ENCODE results near the gene CD70.
"Not testable (repeated sequence)": the region's sequence is repeated elsewhere in the genome, so short reads cannot be mapped to it uniquely, and the experiment has no call there.

CD70 gene, protein sequence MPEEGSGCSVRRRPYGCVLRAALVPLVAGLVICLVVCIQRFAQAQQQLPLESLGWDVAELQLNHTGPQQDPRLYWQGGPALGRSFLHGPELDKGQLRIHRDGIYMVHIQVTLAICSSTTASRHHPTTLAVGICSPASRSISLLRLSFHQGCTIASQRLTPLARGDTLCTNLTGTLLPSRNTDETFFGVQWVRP

DNA sequence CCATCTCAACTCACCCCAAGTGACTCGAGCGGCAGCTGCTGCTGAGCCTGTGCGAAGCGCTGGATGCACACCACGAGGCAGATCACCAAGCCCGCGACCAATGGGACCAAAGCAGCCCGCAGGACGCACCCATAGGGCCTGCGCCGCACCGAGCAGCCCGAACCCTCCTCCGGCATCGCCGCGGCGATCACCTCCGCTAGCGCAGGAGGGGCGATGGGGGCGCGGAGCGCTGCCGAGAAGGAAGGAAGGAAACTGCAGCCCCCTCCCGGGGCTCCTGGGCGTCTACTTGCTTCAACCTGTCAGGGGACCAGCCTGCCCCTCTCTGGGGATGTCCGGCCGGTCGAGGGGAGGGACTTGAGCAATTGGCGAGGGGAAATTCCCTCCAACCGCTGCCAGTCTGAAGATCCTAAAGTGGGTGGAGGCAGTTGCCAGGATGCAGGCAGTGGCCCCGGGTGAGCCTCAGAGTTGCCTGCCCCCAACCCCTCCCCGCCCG is at the start of gene CD70:
Gene CD70, minus strand, starts transcription at position 324 of the 493 bp plus-strand sequence. Its CDS starts 148 bp downstream, at position 176.
- DNase-seq = no peak

DNA sequence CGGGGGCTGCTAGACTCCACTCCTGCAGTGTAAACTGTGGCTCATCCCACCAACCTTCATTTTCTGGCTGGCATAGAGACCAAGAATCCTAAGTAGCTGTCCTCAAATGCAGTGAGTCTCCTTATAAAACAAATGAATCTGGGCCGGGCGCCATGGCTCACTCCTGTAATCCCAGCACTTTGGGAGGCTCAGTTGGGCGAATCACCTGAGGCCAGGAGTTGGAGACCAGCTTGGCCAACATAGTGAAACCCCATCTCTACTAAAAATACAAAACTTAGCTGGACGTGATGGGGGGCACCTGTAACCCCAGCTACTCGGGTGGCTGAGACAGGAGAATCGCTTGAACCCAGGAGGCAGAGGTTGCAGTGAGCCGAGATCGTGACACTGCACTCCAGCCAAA is 49.4 kb upstream of the CD70 start:
- DNase-seq = not testable (repeated sequence)

DNA sequence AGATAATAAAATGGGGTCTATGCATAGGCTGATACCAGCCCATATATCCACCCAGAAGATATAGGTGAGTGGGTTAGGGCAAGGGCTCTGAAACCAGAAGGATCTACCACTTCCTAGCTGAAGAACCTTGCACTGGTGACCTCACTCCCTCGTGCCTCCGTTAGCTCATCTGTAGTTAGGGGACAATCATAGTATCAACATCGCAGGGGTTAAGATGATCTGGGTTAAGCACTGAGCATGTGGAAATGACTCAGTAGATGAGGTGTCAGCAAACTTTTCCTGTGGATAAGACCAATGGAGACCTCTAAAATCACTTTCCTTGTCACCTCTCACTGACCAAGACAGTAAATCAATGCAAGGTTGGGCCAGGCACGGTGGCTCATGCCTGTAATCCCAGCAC is 48.5 kb upstream of the CD70 start:
- DNase-seq = no peak

DNA sequence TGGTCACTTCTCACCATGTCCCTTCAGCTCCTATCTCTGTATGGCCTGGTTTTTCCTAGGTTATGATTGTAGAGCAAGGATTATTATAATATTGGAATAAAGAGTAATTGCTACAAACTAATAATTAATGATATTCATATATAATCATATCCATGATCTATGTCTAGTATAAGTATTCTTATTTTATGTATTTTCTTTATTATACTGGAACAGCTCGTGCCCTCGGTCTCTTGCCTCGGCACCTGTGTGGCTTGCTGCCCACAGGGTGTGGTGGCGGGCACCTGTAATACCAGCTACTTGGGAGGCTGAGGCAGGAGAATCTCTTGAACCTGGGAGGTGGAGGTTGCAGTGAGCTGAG is 42.5 kb upstream of the CD70 start:
- not testable (repeated sequence) for DNase-seq

DNA sequence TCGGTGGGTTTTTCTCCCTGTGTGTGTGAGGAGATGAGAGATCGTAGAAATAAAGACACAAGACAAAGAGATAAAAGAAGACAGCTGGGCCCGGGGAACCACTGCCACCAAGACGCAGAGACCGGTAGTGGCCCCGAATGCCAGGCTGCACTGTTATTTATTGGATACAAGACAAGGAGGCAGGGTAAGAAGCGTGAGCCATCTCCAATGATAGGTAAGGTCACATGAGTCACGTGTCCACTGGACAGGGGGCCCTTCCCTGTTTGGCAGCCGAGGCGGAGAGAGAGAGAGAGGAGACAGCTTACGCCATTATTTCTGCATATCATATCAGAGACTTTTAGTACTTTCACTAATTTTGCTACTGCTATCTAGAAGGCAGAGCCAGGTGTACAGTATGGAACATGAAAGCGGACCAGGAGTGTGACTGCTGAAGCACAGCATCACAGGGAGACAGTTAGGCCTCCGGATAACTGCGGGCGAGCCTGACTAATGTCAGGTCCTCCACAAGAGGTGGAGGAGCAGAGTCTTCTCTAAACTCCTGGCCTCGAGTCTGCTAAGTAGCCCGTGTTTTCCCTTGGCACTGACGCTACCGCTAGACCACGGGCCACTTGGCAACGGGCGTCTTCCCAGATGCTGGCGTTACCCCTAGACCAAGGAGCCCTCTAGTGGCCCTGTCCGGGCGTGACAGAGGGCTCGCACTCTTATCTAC is 42.0 kb upstream of the CD70 start:
- DNase-seq = not testable (repeated sequence)

DNA sequence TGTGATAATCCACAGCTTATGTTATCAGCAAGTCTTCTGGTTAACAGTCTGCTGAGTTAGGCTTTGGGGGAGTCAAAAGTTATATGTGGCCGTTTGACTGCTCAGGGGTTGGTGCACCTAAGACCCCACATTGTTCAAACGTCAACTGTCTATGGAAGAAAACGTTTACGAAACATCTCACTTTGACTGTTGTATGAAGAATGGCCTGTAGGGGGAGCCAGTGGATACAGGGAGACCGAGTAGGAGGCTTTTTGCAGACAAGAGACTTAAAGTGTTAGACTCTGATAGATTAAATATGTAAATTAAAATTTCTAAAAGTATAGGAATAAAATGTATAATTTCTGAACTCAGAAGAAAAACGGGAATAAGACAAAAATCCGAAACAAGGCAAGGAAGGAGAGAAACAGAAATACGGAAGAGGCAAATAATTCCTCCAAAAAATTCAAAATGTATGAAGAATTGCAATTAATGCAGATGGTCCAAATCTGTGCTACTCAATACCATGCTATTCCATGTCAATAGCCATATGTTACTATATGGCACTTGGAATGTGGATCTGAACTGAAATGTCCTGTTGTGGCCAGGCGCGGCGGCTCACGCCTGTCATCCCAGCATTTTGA is 41.2 kb upstream of the CD70 start:
- DNase-seq = peak; percentile 6

DNA sequence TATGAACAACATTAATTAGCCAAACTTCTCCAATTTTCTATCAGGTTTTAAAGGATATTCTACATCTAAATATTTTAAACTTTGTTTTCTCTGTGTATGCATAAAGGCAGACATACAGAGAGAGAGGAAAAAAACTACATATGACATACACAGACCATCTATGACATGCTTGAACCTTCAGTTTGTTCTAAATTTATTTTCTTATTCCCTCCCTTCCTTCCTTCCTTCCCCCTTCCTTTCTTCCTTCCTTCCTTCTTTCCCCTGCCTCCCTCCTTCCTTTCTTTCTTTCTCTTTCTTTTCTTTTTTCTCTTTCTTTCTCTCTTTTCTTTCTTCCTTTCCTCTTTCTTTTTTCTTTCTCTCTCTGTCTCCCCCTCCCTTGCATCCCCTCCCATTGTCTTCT is 35.8 kb upstream of the CD70 start:
- DNase-seq = no peak

DNA sequence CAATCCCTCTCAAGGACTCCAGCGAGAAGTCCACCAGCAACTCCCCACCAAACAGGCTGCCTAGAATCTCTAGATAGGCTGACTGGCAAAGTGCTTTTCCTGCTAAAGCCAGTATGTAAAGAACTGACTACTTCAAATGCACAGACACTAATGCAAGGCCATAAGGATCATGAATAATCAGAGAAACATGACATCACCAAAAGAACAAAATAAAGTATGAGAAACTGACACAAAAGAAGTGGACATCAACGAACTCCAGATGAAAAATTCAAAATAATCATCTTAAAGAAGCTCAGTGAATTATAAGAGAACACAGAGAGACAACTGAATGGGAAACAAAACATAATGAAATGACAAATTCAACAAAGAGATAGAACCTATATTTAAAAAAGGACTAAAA is 26.4 kb upstream of the CD70 start:
- no peak for DNase-seq

DNA sequence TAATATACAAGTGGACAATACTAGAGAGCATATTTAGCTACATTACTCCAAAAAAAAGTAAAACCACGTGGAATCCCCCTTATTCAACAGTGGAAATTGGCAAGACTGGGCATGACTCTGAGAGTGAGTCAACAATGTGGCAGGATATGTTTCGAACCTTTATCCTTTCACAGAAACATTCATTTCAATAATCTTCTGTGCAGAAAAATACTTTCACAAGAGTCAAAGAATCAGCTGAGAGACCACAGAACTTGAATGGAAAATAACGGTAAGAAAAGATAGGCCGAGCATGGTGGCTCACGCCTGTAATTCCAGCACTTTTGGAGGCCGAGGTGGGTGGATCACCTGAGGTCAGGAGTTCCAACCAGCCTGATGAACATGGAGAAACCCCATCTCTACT is 25.1 kb upstream of the CD70 start:
- no peak for DNase-seq

DNA sequence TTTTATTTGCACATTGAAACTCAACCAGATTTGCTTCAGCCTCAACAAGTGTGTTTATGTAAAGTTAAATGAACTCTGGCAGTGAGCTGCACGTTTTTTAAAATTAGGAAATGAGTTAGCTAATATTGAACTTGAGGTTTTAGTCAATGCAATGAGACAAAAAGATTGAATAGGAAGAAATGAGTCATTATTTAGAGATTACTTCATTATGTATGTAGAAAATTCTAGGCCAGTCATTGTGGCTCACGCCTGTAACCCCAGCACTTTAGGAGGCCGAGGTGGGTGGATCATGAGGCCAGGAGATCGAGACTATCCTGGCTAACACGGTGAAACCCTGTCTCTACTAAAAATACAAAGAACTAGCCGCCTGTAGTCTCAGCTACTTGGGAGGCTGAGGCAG is 22.8 kb upstream of the CD70 start:
- no peak for DNase-seq

DNA sequence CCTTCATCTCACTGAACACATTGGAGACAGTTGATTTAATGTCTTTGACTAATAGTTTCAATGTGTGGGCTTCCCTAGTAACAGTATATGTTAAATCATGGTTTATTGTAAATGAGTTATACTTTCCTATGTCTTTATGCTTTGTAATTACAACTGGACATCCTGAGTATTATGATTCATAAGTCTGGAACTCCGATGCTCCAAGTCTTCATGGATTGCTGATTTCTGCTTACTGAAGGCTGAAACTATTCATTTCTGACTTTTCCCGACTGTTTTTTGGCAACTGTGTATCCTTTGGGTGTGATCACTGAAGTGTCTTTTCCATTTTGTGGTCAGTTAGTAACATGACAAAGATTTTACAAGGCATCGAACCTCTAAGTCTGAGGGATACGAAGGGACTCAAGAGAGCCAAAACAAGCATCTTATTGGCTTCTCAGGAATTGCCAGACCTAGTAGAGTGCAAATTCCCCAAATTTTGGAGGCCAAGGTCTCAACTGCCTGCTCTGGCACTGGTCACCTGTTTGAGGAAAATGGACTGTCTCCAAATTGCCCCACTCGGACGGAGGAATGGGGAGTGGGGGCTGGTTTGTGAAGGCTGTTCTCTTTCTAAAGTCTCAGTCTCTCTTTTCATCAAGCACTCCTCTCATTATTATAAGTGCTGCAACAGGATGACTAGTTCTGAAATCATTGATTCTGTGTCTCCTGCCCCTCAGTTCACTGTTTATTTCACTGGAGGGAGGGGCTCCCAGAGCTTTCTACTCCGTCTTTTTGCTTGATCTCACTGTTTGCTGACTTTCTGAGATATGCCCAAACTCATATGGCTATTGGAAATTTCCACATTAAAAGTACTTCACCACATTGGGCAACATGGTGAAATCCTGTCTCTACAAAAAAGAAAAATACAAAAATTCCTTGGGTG is 20.2 kb upstream of the CD70 start:
- no peak for DNase-seq

DNA sequence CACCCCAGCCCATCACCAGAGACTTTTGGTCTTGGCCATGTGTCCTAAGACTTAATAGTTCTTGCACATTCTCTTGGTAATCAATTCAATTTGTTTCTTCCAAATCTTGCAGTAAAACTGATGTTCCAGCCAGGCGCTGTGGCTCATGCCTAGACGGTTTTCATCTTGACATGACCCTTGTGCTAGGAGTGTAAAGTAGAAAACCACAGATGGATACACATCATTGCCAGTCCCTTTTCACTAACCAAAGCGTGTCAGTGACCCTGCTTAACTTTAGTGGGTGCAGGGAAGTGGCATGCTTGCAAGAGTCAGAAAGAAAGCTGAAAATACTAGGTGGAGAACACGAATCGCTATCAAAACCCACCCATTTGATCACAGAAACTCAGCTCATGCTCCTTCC is 18.0 kb upstream of the CD70 start:
- DNase-seq = no peak

DNA sequence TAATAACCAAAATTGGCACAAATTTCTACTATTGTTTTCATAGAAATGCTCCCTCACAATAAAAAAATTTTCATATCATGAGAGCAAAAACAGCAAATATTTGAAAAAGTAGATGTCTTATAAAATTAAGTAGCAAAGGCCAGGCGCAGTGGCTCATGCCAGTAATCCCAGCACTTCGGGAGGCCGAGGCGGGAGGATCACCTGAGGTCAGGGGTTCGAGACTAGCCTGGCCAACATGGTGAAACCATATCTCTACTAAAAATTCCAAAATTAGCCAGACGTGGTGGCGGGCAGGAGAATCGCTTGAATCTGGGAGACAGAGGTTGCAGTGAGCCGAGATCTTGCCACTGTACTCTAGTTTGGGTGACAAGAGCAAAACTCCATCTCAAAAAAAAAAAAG is 17.2 kb upstream of the CD70 start:
- not testable (repeated sequence) for DNase-seq

DNA sequence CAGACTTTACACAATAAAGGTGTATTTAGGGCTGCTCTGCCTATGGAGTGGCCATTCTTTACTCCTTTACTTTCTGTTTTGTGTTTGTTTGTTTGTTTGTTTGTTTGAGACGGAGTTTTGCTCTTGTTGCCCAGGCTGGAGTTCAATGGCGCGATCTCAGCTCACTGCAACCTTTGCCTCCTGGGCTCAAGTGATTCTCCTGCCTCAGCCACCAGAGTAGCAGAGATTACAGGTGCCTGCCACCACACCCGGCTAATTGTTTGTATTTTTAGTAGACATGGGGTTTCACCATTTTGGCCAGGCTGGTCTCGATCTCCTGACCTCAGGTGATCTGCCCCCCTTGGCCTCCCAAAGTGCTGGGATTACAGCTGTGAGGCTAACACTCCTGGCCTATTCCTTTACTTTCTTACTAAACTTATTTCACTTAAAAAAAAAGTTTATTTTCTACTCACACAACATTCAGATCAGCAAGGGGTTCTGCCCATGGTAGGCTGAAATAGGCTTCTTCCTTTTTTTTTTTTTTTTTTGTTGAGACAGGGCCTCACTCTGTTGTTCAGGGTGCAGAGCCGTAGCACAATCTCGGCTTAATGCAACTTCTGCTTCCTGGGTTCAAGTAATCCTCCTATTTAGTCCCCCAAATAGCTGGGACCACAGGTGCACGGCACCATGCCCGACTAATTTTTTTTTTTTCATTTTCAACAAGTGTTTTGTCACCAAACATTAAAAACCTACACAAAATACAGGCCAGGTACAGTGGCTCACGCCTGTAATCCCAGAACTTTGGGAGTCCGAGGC is 15.5 kb upstream of the CD70 start:
- not testable (repeated sequence) for DNase-seq

DNA sequence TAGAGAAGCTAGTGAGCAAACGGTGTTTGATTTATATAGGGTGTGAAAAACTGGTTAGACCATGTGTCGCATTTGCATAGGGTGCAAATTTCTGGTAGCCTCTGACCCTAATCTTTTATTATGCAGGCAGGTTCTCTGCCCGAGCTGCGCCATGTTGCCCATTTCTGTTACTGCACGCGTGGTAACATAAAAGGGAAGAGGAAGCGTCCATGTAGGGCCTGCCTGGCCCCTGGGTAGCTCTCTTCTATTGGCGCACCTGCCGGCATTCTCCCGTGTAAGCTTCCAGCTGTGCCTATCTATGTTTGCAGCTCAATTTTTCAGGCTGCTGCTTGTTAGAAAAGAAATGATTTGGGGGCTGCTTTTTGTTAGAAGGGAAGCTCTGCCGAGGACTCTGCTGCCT is 14.0 kb upstream of the CD70 start:
- DNase-seq = no peak

DNA sequence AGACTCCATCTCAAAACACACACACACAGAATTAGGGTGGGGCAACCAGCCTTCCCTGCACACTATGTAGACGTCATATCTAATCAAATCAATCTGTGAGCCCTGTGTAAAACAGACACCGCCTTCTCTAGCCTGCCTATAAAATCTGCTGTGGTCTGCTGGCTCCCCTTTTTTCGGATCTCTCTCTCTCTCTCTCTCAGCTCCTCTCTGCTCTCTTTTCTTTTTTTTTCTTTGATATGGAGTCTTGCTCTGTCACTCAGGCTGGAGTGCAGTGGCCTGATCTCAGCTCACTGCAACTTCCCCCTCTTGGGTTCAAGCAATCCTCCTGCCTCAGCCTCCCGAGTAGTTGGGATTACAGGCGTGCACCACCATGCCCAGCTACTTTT is 11.8 kb upstream of the CD70 start:
- no peak for DNase-seq

DNA sequence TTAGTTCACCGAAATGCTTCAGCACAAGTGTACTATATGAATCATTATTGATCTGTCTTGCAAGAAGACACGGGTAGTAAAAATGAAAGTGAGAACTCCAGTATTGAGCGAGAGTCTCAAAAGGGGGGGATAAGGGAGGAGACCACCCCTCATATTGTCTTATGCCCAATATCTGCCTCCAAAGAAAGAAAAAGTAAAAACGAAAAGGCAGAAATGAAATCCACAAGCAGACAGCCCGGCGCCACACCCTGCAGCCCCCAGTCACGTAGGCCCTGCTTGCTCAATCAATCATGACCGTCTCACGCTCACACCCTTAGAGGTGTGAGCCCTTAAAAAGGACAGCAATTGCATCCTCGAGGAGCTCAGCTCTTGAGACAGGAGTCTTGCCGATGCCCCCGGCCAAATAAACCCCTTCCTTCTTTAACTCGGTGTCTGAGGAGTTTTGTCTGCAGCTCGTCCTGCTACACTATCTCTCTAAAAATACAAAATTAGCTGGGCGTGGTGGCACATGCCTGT is 10.6 kb upstream of the CD70 start:
- DNase-seq = not testable (repeated sequence)

DNA sequence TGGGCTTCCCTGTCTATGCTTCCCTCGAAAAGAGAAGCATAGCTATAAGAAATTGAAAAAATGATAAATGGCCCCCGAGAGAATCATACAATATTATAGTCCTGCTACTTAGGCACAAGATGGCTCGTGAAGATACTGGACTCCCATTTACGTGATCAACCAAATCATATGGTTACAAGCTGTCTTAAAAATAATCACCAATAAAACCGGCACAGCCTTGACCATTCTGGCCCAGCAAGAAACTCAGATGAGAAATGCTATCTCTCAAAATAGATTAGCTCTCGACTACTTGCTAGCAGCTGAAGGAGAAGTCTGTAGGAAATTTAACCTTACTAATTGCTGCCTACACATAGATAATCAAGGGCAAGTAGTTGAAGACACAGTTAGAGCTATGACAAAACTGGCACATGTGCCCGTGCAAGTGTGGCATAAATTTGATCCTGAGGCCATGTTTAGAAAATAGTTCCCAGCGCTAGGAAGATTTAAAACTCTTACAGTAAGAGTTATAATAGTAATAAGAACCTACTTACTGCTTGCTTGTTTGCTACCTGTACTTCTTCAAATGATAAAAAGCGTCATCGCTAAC is 10.1 kb upstream of the CD70 start:
- DNase-seq = not testable (repeated sequence)

DNA sequence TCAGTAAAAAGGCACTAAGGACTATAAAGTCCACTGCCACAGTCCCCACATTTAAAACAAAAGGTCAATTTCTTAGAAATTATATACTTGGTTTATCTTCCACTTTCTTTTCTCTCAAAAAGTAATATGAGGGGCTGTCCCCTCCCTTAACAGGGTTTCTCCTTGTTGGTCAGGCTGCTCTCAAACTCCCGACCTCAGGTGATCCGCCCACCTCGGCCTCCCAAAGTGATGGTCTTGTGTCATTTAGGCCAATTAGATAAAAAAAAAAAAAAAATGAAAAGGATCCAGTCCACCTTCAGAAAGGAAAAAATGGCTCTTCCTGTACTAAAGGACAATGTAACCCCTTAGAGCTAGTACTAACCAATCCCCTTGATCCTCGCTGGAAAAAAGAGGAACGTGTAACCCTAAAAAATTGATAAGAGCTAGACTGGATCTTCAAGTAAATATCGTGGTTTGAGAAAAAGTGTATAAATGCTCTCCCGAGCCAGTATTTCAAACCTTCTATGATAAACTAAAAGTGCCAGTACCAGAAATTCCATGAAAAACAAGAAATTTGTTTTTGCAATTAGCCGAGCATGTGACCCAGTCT is 9.0 kb upstream of the CD70 start:
- DNase-seq = no peak

DNA sequence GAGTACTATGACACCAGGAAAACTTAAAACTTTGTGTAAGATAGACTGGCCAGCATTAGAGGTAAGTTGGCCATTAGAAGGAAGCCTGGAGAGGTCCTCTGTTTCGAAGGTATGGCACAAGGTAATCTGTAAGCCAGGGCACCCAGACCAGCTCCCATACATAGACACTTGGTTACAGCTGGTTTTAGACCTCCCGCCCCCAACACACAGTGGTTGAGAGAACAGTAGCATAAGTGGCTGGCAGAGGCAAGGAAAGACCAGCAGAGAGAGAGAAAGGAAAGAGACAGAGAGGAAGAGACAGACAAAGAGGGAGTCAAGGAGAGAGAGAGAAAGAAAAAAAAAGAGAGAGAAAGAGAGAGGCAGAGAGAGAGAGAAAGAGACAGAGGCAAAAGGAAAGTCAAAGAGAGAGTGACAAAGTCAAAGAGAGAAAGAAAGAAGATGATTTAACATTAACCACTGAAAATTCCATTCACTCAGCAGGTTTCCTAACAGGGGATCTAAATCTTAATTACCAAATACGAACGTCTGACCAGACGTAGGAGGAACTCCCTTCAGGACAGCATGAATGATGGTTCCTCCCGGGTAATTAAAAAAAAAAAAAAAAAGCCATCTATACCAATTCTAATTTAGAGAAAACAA is 7.4 kb upstream of the CD70 start:
- DNase-seq = not testable (repeated sequence)
